GM15510 (cell line): Measurements from ENCODE around the gene CFAP97.

Source experiments
- POLR2A ChIP-seq: IDR thresholded peaks from 3 replicates; pipeline ENCODE4 v1.6.1; 2011; ENCODE audit warnings: borderline replicate concordance; ENCODE audit not compliant: insufficient read length; ENCODE audit errors: extremely low read depth

CFAP97 gene

DNA sequence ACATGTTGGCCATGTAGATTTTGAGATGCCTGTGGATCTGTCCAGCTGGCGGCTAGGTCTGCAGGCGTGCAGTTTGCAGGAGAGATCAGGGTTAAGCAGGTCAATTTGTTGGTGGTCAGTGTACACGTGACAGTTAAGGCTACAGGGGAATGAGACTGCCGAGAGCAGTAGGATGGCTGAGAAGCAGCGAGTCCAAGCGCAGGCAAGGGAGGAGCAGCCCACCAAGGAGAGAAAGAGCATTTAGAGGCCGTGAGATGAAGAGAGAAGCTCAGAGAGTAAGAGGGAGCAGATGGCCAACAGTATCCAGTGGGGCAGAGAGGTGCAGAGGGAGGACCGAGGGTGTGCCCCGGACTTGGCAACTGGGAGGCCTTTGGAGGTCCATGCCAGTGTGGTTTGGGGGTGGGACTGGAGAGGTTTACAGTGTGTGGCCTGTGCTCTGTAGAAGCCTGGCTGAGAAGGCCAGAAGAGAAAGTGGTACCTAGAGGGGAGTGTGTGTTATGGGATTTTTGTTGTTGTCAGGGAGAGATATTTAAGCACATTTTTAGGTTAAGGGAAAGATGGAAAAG, 24.0 kb upstream of the CFAP97 start:
- TF ChIP-seq POLR2A: no peak

DNA sequence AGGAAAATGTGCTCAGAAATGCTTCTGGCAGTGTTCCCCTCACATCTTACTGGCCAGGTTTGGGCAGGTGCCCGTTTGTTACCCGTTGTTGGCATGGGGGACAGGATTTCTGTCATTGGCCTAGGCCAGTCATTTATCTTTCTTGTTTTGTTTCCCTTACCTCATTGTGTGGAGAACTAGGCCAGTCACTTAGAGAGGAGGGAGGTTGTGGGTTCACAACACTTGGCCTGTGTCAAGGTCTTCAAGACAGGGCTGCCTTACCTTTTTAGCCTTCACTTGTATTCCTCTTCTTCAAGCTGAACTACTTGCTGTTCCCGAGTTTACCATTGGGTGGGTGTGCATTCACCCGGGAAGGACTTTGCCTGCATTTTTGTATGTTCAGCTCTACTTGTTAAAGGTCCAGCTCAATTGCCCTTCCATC, 23.3 kb upstream of the CFAP97 start:
- TF ChIP-seq POLR2A: no peak

DNA sequence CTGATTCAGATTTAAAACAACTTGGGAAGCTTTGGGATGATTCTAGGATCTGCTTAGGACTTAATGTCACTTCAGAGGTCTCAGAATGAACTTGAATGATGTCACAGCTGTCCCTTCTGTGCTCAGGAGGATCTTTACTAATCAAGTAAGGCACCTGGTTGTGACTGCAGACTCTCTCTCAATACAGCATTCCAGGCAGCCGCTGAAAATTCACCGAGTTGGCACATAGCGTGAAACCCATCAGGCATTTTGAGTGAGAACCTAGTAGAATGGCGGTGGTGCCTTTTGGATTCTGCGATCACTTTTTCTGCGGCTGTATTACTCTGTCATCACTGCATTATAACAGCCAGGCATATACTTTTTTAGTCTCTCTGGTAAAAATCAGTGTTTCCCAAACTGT, 22.1 kb upstream of the CFAP97 start:
- no peak for TF ChIP-seq POLR2A

DNA sequence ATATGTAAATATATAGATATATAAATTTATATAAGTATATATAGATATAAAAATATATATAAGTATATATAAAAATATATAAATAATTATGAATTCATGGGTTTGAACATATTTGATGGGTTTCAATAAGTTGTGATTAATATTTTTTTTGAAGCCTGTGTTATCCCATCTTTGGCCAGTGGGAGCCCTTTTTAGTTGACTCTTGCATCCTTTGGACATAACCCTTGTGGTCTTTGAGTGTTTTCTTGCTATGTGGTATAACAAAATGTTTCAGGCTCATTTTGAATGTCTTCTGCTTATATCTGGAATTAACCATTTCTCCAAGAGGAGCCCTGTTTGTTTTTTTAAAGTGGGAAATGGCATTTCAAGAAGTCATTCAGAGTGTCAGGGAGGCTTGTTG, 20.8 kb upstream of the CFAP97 start:
- TF ChIP-seq POLR2A: no peak

DNA sequence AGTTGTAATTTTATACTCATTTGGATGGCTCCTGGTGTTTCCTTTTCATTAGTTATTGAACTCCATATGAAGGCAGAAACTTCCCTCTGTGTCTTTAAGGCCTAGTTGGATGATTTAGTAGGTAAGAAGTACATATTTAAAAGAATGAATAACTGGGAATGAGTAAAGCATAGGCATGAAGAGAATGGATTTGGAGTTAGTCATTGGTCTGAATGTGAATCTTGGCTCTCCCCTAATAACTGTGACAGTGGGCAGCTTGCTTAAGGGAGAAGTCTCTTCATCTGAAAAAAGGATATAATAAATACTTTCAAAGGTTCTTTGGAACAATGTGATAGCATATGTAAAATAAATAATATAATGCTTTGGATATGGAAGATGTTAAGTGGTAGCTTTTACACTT, 18.8 kb upstream of the CFAP97 start:
- no peak for TF ChIP-seq POLR2A

DNA sequence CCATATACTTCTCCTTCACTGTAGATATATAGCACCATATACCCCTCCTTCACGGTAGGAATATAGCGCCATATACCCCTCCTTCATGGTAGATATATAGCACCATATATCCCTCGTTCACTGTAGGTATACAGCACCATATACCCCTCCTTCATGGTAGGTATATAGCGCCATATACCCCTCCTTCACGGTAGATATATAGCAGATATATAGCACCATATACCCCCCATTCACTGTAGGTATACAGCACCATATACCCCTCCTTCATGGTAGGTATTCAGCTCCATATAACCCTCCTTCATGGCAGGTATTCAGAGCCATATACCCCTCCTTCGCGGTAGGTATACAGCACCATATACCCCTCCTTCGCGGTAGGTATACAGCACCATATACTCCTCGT, 18.1 kb upstream of the CFAP97 start:
- no peak for TF ChIP-seq POLR2A

DNA sequence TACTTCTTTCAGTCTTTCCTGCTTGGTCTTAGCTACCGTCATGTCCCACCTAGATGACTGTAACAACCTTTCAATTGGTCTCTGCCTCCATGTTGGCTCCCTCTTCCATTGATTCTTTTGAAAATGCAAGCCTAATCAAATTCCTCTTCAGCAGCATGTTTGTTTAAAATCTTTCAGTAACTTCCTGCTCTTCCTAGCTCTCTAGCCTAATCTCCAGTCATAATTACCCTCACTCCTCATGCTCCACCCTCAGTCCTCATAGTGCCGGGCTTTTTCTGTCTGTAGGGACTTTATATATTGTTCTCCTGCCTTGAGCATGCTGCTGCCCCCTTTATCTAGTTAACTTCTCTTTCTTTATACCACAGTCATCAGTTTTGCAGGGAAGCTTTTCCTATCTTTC, 17.7 kb upstream of the CFAP97 start:
- no peak for TF ChIP-seq POLR2A

DNA sequence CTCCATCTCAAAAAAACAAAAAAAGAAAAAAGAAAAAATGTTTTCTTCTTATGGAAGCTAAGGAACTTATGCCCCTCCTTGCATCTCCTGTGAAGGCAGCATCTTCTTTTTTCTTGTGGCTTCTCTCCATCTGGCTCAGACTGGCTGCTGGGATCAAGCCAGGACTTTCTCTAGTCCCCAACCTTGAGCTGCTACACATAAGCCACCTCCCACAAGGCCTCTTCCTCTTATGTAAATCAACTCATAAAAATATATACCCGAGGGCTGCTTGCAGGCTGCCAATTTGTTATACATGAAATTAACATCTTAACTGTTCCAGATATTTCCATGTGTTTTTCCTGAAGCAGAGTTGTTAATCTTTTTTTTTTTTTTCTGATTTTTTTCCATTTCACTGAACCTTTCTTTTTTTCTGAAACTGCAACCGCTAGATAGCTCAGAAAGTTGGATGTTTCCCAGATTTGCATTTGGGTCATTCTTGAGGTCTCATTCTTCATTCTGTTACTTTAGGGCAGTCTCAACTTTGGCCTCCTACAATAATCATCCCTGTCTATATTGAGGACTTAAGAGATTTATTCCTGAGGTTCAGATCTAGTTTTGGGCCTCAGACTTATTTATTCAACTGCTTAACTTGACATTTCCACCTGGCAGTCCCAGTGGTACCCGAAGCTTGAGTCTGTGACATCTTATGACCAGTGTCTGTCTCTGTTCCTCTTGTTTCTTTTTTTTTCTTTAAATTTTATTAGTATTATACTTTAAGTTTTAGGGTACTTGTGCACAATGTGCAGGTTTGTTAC, 15.9 kb upstream of the CFAP97 start:
- TF ChIP-seq POLR2A: no peak

DNA sequence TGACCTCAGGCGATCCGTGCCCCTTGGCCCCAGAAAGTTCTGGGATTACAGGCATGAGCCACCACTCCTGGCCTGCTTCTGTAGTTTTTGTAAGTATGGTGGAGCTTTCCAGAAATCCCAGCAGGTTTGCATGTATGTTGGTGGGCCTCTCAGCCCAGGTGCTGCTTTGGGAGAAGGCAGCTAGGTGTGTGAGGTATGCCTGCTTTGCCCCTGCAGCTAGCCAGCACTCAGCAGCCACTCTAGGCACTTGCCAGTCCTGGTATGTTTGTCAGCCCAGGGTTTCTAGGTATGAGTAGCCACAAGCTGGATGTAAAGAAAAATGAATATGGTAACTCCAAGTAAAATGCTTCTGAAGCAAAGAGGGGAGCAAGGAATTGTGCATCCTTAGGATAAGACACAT, 14.5 kb upstream of the CFAP97 start:
- no peak for TF ChIP-seq POLR2A

DNA sequence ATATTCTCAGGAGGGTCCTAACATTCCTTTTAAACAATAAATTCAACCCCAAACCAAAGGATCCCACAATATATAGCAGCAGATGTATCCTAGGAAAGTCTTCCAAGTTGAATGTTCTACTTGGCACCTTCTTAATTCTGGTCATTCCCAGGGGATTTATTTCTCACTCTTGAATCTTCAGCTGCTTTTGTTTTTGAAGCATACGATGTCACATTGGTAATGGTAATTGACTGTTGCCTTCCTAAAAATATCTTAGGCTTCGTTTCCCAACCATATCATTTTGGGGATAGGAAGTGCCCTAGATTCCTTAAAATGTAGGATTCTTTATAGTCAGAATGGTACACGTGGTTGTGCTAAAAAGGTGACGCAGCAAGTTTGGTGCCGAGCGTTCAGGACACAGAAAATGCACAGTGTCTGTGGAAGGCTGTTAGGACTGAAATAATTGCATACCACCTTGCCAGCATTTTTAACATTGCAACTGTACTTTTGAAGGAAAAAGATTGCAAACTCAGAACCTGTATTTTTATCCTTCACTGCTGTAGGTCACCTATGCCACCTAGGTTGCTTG, 13.7 kb upstream of the CFAP97 start:
- TF ChIP-seq POLR2A: no peak

DNA sequence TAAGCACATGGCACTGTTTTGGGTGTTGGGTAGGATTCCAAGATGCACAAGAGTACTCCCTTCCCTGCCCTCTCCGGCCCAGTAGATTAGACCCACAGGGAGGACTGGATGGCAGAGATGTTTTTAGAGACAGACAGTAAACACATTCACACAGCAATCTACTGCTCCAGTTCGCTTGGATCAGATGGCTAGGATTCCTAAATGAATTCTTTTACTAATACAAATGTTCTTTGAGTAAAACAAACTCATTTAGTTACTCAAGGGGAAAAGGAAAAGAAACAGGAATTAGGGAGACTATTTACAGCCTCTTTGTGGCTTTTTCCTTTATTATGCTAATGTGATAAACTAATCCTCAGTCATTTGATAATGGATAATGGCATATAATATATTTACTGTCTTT, 11.5 kb upstream of the CFAP97 start:
- TF ChIP-seq POLR2A: no peak

DNA sequence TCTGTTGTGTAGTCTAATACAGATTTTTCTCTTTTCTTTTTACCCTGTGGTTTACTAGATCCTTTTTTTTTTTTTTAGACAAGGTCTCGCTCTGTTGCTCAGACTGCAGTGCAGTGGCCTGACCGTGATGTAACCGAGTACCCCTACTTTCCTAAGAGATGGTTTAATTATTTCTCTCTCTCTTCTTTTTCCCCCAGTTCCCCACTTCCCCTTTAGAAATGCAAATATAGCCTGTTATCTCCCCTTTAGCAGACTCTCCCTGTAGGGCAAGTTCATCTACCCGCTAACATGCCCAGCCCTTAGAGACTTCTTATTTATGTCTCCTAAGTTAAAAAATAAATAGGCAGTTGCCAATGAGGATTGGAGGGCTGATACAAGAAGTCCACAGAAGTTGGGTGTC, 10.1 kb upstream of the CFAP97 start:
- TF ChIP-seq POLR2A: no peak

DNA sequence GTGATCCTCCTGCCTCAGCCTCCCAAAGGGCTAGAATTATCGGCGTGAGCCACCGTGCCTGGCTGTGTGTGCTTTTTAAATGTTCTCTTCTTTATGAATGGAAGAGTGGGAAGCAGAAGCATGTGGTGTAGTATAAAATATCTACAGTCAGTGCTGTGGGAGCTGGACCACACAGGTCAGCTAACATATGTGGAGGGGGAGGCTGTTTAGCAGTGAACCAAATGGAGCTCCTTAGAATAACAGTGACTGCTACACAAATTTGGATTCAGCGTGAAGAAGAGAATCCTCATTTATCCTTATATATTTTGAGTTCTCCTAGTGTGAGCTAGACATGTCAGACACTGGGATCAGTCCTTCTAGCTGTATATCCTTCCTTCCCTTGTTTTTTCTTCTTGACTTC, 8.8 kb upstream of the CFAP97 start:
- TF ChIP-seq POLR2A: no peak

DNA sequence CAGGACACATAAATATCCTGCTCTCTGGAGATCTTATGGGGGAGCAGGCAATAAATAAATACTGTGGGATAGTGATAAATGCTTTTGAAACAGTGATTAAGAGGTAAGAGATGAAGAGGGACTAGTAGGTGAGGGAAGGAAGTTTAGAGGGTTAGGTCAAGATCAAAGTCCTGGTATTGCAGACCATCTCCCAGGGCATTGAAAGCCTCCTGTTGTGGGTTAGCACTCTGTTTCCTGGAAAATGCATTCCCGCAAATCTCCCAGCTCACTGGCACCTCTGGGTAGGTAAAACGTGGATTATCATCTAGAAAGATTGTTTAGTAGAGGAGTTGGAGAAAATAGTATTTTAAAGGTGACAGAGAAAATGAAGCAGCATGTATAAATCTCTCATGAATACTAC, 7.8 kb upstream of the CFAP97 start:
- TF ChIP-seq POLR2A: no peak

DNA sequence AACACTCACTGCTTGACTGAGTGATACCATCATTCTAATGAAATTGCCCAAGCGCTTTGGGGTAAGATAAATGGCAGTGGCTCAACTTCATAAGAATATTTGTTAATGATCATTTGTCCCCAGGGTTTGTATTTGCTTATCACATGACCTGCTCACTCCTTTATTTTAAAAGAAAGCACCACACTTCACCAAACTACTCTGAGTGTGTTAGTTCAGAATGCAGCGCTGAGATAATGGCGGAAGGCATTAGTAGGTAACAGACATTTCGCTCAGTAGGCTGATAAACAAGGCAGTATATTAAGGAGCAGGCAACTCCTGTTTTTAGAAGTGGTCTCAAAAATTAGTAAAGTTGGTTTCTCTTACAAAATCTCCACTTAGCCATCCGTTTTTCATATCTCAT, 7.2 kb upstream of the CFAP97 start:
- no peak for TF ChIP-seq POLR2A
